Keratinocyte (primary cell): ENCODE measurements around the gene SPOCK1.

Experiments
- EZH2 ChIP-seq: IDR thresholded peaks from one replicate; pipeline ENCODE4 v1.6.1; 2012; ENCODE audit warnings: inconsistent platforms, mild to moderate bottlenecking, low read length, moderate library complexity
- TF ChIP-seq, protein P1 (sequence below), 3 experiments: IDR thresholded peaks in 1 of 3; conservative IDR thresholded peaks in 1 of 3; optimal IDR thresholded peaks in 1 of 3; 2 replicates in 2 of 3; 3 replicates in 1 of 3; pipeline versions ENCODE3 to v1.5.1; 2011; ENCODE audit warnings: low read length in 3 of 3, mild to moderate bottlenecking in 3 of 3, moderate library complexity in 2 of 3, control low read depth in 1 of 3, inconsistent platforms in 1 of 3; ENCODE audit not compliant: insufficient read depth in 2 of 3; ENCODE audit errors: extremely low read depth in 1 of 3

DNA sequence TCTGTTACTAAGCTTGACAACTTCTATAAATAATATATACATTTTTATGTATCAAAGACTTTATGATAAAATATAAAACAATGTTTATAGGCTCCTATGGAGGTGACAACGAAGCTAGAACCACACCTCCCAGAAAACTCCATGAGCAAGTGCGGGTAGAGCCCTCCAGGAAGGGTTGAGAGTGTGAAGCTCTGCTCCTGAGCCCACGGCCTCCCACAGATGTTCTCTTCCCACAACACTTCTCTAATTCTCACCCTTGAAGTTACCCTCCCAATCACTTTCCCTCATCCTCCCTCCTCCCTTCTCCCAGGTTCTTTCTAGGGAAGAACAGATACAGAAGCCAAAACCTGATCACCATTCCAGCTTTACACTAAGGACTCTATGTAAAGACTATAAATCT is 427.6 kb downstream of the SPOCK1 start:
- TF ChIP-seq, protein P1, sequence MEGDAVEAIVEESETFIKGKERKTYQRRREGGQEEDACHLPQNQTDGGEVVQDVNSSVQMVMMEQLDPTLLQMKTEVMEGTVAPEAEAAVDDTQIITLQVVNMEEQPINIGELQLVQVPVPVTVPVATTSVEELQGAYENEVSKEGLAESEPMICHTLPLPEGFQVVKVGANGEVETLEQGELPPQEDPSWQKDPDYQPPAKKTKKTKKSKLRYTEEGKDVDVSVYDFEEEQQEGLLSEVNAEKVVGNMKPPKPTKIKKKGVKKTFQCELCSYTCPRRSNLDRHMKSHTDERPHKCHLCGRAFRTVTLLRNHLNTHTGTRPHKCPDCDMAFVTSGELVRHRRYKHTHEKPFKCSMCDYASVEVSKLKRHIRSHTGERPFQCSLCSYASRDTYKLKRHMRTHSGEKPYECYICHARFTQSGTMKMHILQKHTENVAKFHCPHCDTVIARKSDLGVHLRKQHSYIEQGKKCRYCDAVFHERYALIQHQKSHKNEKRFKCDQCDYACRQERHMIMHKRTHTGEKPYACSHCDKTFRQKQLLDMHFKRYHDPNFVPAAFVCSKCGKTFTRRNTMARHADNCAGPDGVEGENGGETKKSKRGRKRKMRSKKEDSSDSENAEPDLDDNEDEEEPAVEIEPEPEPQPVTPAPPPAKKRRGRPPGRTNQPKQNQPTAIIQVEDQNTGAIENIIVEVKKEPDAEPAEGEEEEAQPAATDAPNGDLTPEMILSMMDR (optimal IDR thresholded peaks at IDR 0.05 in 1 of 3, IDR thresholded peaks at IDR 0.05 in 1 of 3, conservative IDR thresholded peaks at IDR 0.05 in 1 of 3; ENCODE audit: extremely low read depth in 1 of 3, insufficient read depth in 2 of 3, low read length in 3 of 3), result no peak
- TF ChIP-seq EZH2, result no peak
